Ishikawa (cell line): ENCODE results near the gene PPP4C.

ENCODE experiments used
- CEBPB ChIP-seq: IDR thresholded peaks from 2 replicates; pipeline ENCODE4 v1.6.1; 2012
- CREB1 ChIP-seq: IDR thresholded peaks from 2 replicates; pipeline ENCODE4 v1.6.1; 2012; ENCODE audit warnings: low read depth
- EGR1 ChIP-seq: IDR thresholded peaks from 2 replicates; pipeline ENCODE4 v1.6.1; 2012
- EP300 ChIP-seq: IDR thresholded peaks from 2 replicates; pipeline ENCODE4 v1.6.1; 2012; ENCODE audit warnings: borderline replicate concordance
- FOXM1 ChIP-seq: IDR thresholded peaks from 2 replicates; pipeline ENCODE4 v1.6.1; 2012; ENCODE audit warnings: low read depth, borderline replicate concordance
- MAX ChIP-seq: IDR thresholded peaks from 2 replicates; pipeline ENCODE4 v1.6.1; 2012
- NFIC ChIP-seq: IDR thresholded peaks from 2 replicates; pipeline ENCODE4 v1.6.1; 2012
- RAD21 ChIP-seq: IDR thresholded peaks from 2 replicates; pipeline ENCODE4 v1.6.1; 2012; ENCODE audit warnings: low read depth
- REST ChIP-seq: IDR thresholded peaks from 2 replicates; pipeline ENCODE4 v1.6.1; 2012; ENCODE audit warnings: low read depth, mild to moderate bottlenecking
- TAF1 ChIP-seq: IDR thresholded peaks from 2 replicates; pipeline ENCODE4 v1.6.1; 2012; ENCODE audit warnings: low read depth, mild to moderate bottlenecking
- TCF12 ChIP-seq: IDR thresholded peaks from 2 replicates; pipeline ENCODE4 v1.6.1; 2012; ENCODE audit warnings: low read depth
- TEAD4 ChIP-seq: IDR thresholded peaks from 2 replicates; pipeline ENCODE4 v1.6.1; 2012
- USF1 ChIP-seq: IDR thresholded peaks from 2 replicates; pipeline ENCODE4 v1.6.1; 2012
- YY1 ChIP-seq: IDR thresholded peaks from 2 replicates; pipeline ENCODE4 v1.6.1; 2012; ENCODE audit warnings: low read depth
- ZBTB7A ChIP-seq: IDR thresholded peaks from 2 replicates; pipeline ENCODE4 v1.6.1; 2012; ENCODE audit warnings: low read depth

Gene PPP4C

GRCh38 chr16:30095166-30096078 is 19.6 kb downstream of the PPP4C start:
- TF ChIP-seq USF1 = no peak
- TF ChIP-seq REST = no peak
- TF ChIP-seq TCF12 = no peak
- no peak for TF ChIP-seq YY1
- no peak for TF ChIP-seq RAD21
- TF ChIP-seq CEBPB = no peak
- no peak; the same call in 1 of the 2 replicates for TF ChIP-seq ZBTB7A
- TF ChIP-seq NFIC = no peak
- no peak for TF ChIP-seq EGR1
- no peak for TF ChIP-seq FOXM1
- no peak for TF ChIP-seq TAF1
- TF ChIP-seq TEAD4 = no peak
- TF ChIP-seq CREB1 = no peak
- no peak for TF ChIP-seq MAX

GRCh38 chr16:30096105-30096861 is 20.5 kb downstream of the PPP4C start, which contains the start of gene YPEL3:
YPEL3 (minus strand) TSS chr16:30096213; CDS start chr16:30095482, 731 bp downstream.
- TF ChIP-seq RAD21 = no peak; the same call in 1 of the 2 replicates
- peak; percentile 40; the same call in 1 of the 2 replicates for TF ChIP-seq EP300
- no peak; the same call in 1 of the 2 replicates for TF ChIP-seq NFIC
- peak; percentile 56; the same call in 1 of the 2 replicates for TF ChIP-seq ZBTB7A
- no peak for TF ChIP-seq CREB1
- peak; percentile 63 for TF ChIP-seq MAX
- TF ChIP-seq TEAD4 = peak; percentile 86
- TF ChIP-seq YY1 = no peak
- peak; percentile 39; the same call in 1 of the 2 replicates for TF ChIP-seq TCF12
- peak; percentile 41; the same call in 1 of the 2 replicates for TF ChIP-seq TAF1

GRCh38 chr16:30096862-30097563 is 21.2 kb downstream of the PPP4C start:
- TF ChIP-seq ZBTB7A (no peak), USF1 (no peak; the same call in 1 of the 2 replicates), TEAD4 (no peak)

GRCh38 chr16:30104090-30104489 is 28.3 kb downstream of the PPP4C start:
- TF ChIP-seq REST = no peak
- no peak for TF ChIP-seq EP300
- TF ChIP-seq USF1 = no peak
- TF ChIP-seq CEBPB = no peak
- TF ChIP-seq ZBTB7A = no peak
- no peak for TF ChIP-seq RAD21

- TF ChIP-seq CEBPB = no peak
- no peak for TF ChIP-seq FOXM1
- peak; percentile 63 for TF ChIP-seq NFIC
- peak; percentile 78 for TF ChIP-seq EP300
- no peak for TF ChIP-seq REST
- peak; percentile 76 for TF ChIP-seq TCF12
- TF ChIP-seq TAF1 = no peak
- TF ChIP-seq TEAD4 = peak; percentile 96
- no peak for TF ChIP-seq ZBTB7A
- no peak for TF ChIP-seq CREB1
- peak; percentile 71 for TF ChIP-seq YY1
- peak; percentile 79 for TF ChIP-seq MAX
- TF ChIP-seq USF1 = no peak
- TF ChIP-seq EGR1 = no peak
- TF ChIP-seq RAD21 = peak; percentile 24; the same call in 1 of the 2 replicates
Observed at GRCh38 chr16:30104492-30104891, 28.7 kb downstream of the PPP4C start.
